T-helper 2 cell (primary cell): ENCODE measurements around the gene SNED1.

Experiments
- DNase-seq, 5 experiments: peaks; one replicate each; pipeline versions ENCODE4 v3.0.0 to v3.0.0-alpha.2; 2012 to 2022

Gene SNED1

DNA sequence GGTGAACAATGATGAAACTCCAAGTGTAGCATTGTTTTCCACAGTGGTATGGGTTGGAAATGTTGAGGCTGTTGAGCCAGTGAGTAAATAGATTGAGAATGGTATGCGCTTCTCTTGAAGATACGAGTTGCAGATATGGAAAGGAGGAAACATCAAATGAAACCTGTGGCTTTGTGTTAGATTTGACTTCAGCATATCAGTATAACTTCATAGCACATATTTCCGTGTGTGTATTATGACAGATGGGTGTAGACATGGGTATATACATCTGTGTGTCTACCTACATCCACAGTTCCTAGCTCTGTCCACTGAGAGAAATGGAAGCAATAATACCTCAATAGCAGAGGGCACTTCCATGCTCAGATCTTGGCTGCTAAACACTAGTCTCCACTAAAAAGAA, 8.0 kb downstream of the SNED1 start:
- peak in 1 of 5 experiments; percentile 66 for DNase-seq

DNA sequence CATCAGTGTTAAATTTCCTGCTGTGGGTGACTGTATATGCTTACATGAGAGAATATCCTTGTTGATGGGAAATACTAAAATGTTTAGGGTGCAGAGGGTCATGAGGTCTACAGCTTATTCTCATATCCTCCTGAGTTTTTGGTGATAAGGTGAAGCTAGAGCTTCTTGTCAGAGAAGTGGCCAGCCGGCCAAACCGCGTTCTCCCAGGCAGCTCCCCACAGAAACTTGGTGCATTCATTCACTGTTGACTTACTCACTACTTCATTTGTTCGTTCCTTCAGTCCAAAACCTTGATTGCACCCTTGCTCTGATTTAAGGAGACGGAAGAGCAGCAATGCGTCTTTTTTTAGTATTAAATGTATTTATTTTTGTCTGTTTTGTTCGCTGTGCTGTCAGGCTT, 8.7 kb downstream of the SNED1 start:
- DNase-seq, result no peak

DNA sequence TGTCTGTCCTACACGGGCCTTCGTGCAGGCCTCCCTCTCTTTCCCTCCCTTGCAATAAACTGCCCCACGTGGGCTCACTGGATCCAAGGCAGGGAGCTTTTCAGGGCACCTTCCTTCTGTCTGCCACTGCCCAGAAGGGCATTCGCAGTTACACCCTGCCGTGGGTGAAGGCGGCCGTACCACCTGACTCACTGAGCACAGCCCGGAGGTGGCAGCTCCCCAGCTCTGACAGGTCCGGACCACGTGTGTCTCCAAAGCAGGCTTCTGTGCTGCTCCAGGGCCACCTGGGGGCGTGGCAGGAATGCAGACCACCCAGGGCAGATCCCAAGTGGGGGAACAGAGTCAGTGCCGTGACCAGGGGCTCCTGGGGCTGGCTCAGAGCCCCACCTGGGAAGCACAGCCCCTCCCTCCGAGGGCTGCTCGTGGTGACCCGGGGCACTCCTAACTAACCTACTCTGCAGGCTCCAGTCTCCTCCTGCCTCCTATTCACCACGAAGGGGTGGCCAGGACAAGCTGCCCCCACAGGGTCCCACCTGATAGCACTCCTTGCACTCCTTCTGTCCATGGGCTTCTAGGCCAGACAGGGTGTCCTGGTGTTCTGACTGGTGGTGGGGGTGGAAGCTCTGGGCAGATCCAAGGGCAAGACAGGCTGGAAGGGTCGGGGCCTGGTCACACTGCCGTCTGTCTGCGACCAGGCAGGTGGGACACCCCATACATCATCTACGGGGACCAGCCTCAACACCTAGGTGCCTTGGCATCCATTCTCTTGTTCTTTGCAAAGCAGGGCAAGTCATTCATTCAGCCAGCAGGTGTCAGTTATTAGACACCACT, 9.7 kb downstream of the SNED1 start:
- DNase-seq, result no peak

DNA sequence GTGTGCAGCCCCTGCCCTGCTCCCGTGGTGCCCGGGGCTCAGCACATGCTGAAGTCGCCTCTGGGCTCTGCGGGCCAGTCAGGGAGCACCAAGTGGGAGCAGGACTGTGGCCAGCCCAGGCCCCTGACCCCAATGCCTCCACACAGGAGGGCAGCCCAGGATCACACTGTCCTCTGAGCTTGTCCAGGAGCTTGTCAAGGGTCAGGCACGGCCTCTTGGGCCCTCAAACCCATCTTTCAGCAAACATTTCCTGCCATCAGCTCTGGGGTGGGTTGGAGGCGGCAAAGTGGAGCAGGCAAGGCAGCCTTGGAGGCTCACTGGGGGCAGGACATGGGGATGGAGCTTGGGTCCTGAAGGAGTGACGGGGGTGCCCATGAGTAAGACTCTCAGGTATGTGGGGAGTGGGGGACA, 10.3 kb downstream of the SNED1 start:
- no peak for DNase-seq

DNA sequence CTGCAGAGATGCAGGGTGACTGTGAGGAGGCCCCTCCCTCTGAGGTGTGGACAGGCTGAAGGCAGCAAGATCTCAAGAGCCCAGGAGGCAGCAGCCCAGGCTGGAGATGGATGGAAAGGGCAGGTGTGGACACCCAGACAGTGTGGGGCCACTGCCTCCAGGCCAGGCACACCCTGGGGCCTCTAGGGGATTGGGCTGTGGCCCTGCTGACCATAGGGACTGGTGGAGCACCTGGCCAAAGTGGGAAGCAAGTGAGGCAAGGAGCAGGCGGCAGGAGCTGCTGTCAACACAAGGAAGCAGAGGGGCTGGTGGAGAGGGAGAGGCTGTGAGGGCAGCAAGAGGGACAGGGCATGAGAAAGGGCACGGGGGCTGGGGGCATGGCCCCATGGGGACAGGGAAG, 10.8 kb downstream of the SNED1 start:
- no peak for DNase-seq

DNA sequence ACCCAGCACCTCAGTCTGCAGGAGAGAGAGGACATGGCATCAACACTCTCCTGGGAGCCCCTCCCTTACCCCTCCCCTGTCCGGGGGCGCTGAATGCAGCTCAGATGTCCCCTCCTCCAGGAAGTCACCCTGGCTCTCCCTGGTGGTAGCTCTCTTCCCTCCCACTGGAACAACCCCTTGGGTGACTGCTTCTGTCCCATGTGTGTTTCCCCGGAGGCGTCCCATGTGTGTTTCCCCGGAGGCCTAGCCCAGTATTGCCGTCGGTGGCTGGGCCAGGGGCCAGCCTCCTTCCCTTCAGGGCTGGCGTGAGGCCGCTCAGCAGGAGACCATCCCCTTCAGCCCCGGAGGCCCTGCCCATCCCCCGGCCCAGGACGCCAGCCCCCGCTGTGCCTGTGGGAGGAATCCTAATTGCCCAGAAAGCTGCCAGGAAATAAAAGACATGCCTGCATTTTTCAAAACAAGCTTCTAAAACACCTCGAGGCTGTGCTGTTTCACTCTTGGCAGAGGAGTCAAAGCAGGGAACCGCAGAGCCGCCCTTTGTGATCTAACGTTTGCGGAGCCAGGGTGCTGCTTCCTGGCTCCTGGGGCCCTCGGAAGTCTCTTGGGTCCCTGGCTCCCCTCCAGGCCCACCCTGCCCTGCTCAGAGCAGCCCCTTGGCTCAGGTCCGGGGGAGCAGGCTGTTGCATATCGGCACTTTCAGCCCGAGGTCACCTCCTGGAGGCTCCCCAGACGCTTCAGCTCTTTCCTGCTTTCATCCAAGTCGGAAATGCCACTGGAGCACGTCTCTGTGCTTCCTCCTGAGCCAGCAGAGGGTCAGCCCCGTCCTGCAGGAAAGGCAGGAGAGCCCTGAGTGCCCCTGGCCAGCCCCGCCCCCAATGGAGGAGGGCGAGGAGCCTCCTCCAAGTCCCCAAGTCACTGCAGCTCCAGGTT, 11.4 kb downstream of the SNED1 start:
- DNase-seq, result peak in 3 of 5 experiments; percentile 9 to 75 (median 23)

DNA sequence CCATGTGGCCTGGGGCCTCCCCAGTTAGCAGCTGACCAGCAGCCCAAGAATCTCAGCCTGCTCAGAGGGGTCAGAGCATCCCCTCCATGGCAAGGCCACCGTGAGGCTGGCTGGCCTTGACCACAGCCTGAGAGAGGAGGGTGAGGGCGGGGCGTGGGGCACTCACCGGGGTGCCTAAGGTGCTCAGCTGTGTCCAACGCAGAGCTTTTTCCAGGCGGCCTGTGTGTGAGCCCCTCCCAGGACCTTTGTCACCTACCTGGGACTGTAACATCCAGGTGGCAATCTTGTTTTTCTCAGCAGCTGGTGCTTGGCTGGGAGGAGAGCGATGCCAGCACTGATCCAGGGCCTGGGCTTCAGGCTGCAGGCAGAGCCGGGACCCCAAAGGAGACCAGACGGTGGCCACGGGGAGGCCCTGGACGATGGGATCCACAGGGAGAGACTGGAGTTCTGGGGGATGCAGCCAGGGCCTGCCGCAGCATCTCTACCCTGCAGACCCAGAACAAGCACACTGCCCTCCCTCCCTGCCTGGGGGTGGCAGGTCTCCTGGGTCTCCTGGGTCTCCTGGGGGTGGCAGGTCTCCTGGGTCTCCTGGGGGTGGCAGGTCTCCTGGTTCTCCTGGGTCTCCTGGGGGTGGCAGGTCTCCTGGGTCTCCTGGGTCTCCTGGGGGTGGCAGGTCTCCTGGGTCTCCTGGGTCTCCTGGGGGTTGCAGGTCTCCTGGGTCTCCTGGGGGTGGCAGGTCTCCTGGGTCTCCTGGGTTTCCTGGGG, 12.3 kb downstream of the SNED1 start:
- no peak for DNase-seq

DNA sequence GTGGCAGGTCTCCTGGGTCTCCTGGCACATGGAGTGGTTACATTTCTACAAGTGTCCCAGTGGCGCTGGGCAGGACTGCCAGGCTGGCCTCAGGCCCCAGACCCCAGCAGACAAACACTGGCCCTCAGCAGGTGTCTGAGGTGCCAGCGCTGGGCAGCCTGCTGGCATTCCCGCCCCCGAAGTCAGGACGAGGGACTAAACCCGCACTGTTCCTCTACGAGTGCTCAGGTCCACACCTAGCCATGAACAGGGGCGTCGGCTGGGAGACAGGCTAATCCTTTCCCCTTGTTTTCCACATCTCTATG, 12.8 kb downstream of the SNED1 start:
- DNase-seq, result no peak

DNA sequence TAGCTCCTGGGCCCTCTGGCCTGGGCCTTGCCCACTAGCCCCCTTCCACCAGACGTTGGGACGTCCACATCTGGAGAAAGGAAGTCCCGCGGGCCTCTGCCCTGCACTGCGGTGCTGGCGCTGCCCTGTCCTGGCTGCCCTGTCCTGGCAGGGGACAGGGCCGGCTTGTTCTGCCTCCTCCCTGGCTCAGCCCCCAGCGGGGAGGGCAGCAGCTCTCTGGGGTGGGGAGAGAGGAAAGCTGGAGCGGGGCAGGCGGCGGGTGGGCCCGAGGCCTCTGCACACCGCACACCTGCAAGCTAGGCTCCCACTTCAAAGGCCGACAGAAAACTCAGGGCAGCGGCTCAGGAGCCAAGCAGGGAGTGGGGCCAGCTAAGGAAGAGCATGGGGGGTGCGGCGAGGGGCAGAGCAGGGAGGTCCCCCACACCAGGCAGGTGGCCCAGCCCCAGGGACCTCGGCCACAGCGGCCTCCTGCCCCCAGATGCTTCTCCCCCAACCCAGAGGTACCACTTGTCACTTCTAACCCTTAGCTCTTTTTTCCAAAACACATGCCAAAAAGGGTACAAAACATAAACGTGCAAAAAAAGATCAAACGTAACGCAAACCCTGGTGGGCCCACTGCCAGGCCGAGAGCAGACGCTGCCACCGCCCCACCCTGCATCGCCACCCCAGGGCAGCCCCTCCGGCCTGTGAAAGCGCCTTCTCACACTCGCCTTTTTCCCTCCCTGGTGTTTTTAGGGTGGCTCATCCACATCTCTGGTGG, 13.5 kb downstream of the SNED1 start:
- DNase-seq, result no peak

DNA sequence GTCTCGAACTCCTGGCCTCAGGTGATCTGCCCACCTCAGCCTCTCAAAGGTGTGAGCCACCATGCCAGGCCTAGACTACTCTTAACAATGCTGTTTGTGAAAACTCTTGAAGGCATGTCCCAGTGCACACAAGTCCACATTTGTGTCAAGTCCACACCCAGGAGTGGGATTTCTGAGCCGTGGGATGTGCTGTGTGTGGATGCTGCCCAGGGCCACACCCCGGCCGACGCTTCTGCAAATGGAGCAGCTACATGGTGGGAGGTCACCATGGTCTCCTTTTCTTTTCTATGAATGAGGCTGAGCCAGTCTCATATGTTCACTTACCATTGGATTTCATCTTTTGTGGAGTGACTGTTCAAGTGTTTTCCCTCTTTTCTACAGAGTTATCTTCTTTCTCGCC, 15.8 kb downstream of the SNED1 start:
- DNase-seq, result no peak

DNA sequence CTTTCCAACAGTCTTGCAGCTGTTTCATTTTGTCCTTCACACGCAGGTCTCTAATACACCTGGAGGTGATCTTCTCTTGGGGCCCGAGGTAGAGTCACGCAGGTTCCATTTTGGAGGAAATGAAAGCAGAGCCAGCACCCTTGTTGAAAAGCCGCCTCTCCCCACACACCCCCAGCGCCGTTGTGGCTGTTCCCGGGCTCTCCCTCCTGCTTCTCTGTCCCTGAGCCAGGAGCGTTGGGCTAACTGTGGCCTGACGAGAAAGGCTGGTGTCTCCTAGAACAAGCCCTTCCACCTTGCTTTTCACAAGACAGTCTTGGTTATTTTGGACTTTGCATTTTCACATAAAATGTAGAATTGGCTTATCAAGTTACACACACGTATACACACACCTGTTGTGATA, 16.3 kb downstream of the SNED1 start:
- DNase-seq, result no peak

DNA sequence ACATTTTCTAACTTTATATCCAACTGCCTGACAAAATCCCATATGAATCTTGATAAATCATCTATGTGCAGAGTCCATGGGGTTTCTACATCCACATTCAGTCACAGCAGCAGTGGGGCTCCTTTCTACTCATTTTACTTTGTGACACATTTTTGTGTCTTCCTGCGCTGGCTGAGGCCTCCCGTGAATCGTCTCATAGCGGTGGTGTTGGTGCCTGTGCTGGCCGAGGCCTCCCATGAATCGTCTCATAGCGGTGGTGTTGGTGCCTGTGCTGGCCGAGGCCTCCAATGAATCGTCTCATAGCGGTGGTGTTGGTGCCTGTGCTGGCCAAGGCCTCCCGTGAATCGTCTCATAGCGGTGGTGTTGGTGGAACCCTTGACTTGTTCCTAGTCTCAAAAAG, 17.0 kb downstream of the SNED1 start:
- DNase-seq, result peak in 1 of 5 experiments; percentile 1

DNA sequence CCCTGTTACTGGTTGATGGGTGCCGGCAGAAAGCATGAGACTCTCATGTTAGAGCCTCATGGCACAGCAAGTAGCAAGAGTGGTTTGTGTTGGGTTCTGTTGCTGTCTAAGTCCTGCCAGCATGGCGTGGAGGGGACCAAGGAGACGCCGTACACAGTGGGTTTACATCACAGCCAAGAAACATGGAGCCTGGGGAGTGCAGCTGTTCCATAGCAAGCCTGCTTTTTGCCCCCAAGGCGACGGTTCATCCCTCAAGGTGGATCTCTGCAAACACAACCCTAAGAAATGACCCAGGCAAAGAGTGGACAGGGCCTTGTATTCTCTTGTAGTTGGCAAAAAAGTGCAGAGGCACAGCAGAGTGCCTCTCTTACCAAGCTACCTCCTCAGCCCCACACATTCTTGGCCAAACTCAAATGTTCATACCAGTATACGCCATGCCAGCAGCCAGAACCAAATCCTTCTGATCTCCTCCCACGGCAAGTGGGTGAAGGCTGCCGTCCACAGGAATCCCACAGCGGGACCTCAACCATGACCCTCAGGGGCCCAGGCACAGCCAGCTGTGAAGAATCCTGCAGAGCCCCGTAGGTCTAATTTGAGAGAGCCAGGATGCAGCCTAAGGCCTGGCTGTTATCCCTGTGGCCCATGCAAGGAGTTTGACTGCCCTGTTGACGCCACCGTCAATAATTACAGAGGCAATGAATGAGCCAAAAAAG, 19.0 kb downstream of the SNED1 start:
- no peak for DNase-seq

DNA sequence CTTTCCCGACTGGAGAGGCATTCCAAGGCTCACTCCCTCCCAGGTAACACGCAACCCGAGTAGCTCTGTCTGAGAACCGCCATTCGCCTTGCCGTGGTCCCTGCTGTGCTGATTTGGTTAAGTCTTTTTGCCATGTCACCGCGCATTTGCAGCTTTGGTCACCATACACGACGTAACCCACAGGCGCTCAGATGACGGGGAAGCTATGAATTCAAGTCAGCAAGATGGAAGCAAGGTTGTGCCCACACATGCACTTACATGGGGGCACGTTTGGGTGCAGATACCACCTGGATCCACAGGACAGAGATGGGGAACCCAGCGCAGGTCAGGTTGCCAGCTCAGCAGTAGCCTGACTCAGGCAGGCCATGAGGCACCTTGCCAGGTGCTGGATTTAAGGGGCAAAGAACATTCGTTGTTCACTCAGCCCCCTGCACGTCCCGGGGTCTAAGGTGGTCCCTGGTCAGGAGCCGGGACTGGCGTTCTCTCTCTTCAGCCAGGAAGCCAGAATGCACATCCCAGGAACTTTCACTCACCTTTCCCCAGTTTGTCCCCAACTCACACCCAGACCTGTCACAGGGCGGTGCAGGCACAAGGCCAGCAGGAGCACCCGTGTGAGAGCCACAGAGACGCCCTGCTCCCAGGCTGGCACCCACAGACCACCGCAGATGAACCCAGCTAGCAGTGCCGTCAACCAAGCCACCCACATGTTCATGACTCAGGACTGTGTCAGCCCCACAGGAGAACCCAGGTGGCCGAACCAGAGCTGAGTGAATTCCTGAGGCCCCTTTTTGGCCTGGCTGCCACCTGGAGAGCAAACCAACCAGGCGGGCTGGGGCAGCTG, 19.9 kb downstream of the SNED1 start:
- DNase-seq, result no peak

DNA sequence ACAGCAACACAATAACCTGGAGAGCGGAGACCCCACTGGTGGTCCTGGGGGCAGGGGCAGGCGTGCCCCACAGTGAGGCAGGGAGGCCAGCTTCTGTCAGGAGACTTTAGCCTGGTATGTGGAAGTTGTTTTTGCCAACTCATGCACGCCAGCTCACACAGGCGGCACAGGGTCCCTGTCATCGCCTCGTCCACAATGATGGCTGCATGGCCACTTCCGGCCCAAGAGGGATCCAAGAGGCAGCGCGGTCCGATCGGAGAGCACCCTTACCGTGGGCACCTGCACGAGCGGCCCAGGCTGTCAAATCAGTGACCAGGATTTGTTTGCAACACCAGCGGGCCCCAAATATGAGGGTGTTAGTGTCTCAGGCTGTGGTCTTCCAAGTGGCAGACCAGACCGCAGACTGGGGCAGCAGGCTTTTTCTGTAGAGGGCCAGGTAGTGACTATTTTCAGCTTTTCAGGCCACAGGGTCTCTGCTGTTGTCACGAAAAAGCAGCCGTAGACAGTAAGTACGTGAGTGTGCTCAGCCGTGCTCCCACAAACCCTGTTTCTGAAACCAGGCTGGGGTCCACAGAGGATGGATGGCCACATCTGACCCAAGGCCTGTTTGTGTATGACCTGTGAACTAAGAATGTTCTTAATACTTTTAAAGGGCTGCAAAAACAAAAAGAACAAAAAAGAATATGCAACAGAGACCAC, 21.2 kb downstream of the SNED1 start:
- no peak for DNase-seq

DNA sequence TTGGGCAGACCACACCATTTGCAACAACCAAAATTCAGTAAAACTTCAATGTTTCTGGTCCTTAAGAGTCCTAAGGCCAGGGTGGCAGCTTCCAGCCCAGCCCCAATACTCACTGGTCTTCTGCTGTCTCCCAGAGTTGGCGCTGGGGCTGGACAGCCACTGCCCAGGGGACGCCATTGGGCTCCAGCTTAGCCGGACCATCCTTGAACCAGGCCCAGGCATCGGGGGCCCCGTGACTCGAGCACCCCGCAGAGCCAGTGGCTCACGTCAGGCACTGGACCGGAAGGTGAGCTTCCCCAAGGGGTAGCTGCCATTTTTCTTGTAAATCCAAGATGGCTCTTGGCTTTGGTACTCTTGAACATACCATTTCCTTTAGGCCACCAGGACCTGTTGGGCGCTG, 21.8 kb downstream of the SNED1 start:
- no peak for DNase-seq

DNA sequence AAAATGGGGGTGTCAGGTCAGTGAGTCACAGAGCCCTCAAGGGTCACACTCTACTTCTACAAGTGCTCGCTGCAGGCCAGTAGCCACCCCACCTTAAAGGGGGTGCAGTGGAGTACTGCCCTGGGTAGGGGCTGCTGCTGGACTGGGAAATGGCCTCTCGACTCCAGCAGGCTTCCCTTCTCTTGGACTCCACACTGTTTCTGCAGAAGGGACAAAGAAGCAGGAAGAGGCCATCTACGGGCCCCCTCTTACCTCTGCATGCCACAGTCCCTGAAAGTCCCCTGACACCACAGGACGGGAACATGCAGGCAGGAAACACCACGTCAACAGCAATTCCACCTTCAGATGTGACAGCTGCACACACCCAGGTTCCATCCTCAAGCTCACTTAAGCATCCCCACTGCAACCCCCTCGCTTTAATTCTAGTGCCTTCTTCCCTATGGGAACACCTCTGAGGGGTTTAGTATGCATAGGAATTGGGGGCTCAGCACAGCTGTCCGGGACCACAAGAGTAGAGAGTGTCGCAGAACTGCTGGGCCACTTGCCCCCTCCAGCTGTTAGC, 22.3 kb downstream of the SNED1 start:
- DNase-seq, result no peak

DNA sequence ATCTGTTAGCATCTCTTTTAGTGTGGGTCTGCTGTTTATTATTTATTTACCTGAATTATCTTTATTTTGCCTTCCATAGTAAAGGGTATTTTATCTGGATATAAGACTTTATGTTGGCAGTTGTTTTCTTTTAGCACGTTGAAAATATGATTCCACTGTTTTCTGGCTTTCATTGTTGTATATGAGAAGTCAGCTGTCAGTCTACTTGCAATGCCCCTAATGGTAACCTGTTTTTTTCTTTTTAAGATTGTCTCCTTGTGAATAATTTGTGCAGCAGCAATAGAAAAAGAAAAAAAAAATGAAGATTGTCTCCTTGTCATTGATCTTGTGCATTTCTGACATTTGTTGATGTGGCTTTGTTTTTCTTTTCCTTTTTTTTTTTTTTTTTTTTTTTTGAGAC, 27.2 kb downstream of the SNED1 start:
- DNase-seq, result no peak

DNA sequence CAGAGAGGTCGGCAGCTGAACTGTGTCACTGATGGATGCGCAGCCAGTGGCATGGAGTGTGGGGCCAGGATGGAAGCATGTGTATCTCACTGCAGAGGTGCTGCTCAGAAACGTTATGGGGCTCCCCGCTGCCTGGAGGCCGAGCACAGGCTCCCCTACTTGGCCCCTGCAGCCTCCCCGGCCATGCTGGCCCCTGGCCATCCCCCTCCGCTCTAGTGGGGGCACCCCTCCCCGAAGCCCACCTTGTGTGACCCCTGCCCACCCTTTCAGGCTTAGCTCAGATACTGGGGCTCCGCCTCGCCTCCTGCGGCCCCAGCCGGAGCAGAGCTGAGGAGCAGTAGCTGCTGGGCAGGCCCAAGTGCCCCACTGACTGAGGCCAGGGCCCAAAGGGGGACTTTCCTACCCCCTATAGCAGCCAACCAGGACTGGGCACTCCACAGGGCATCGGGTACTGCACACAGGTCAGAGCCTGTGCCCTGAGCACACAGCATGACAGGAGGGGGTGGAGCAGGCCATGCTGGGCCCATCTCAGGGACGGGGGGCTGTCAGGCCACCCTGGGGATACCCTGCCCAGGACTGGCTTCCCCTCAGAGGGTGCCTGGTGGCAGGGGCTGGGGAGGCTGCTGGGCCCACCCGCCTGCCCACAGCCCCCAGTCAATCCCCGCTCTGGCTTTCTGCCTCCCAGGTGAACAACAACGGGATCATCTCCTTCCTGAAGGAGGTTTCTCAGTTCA, 31.3 kb downstream of the SNED1 start:
- DNase-seq, result no peak
